Dermis microvascular lymphatic vessel endothelial cell (primary cell): Measurements from ENCODE around the gene UBR7. TPM values are rescaled to one million over a fixed set of nuclear protein-coding genes. Genes with fewer than 3 reads are reported as not detected.
A peak's percentile ranks its signal among the peaks of the same experiment; 100 is the strongest.
"Not testable (repeated sequence)": the region's sequence is repeated elsewhere in the genome, so short reads cannot be mapped to it uniquely, and the experiment has no call there.

Experiments
- DNase-seq, 2 donors: peaks; one replicate each; pipeline versions ENCODE4 v3.0.0 to v3.0.0-alpha.2; 2010; ENCODE audit warnings: low read depth in 2 of 2
- total RNA-seq: library from RNA; depleted of rRNA; stranded (reverse); fragments of >200 nt; gene quantifications from 2 replicates; pipeline ENCODE4 v1.2.1, GENCODE V29; 2014

The UBR7 gene
- total RNA-seq: 38.7 and 49.9 TPM in 2 replicates

- DNase-seq: peak; percentile 95 to 97
Observed at GRCh38 chr14:93206793-93207467, at the start of gene UBR7, which contains the start of gene GON7. Gene UBR7, plus strand, starts transcription at chr14:93207256. Its CDS starts 36 bp downstream, at chr14:93207292. Gene GON7, minus strand, starts transcription at chr14:93207065. Its CDS starts 28 bp downstream, at chr14:93207037.

- not testable (repeated sequence) for DNase-seq
Observed at GRCh38 chr14:93158349-93158748, 48.7 kb upstream of the UBR7 start.

GRCh38 chr14:93159625-93160352 lies 47.3 kb upstream of the UBR7 start:
- DNase-seq: not testable (repeated sequence)

GRCh38 chr14:93160353-93160801 lies 46.7 kb upstream of the UBR7 start:
- DNase-seq: peak in 1 of 2 donors; percentile 28

- no peak for DNase-seq
Observed at GRCh38 chr14:93161411-93161940, 45.6 kb upstream of the UBR7 start.

- no peak for DNase-seq
Observed at GRCh38 chr14:93163564-93163963, 43.5 kb upstream of the UBR7 start.

GRCh38 chr14:93165271-93166265 lies 41.5 kb upstream of the UBR7 start:
- not testable (repeated sequence) for DNase-seq

- DNase-seq: not testable (repeated sequence)
Observed at GRCh38 chr14:93168610-93169009, 38.4 kb upstream of the UBR7 start.

- DNase-seq: not testable (repeated sequence)
Observed at GRCh38 chr14:93169619-93170018, 37.4 kb upstream of the UBR7 start.

GRCh38 chr14:93170141-93170540 lies 36.9 kb upstream of the UBR7 start:
- DNase-seq: not testable (repeated sequence)

- no peak for DNase-seq
Observed at GRCh38 chr14:93171376-93171775, 35.7 kb upstream of the UBR7 start.

GRCh38 chr14:93173943-93174395 lies 33.1 kb upstream of the UBR7 start:
- no peak for DNase-seq

- DNase-seq: not testable (repeated sequence)
Observed at GRCh38 chr14:93174731-93175130, 32.3 kb upstream of the UBR7 start.

- no peak for DNase-seq
Observed at GRCh38 chr14:93175492-93175891, 31.6 kb upstream of the UBR7 start.

GRCh38 chr14:93183596-93184317 lies 23.3 kb upstream of the UBR7 start:
- DNase-seq: no peak

GRCh38 chr14:93184391-93185348 lies 22.4 kb upstream of the UBR7 start, which contains the start of the genes LYSET and MOAP1:
Gene LYSET, plus strand, starts transcription at chr14:93185317. Its CDS starts 89 bp downstream, at chr14:93185406.
Gene MOAP1, minus strand, starts transcription at chr14:93184897. Its CDS starts 655 bp downstream, at chr14:93184242.
- DNase-seq: peak; percentile 81 to 94

GRCh38 chr14:93185349-93185720 lies 21.7 kb upstream of the UBR7 start:
- DNase-seq: no peak

- DNase-seq: no peak
Observed at GRCh38 chr14:93186466-93186865, 20.6 kb upstream of the UBR7 start.

GRCh38 chr14:93186956-93187355 lies 20.1 kb upstream of the UBR7 start:
- DNase-seq: no peak
